ENCODE data around the gene CACNA1A.

CACNA1A gene

DNA sequence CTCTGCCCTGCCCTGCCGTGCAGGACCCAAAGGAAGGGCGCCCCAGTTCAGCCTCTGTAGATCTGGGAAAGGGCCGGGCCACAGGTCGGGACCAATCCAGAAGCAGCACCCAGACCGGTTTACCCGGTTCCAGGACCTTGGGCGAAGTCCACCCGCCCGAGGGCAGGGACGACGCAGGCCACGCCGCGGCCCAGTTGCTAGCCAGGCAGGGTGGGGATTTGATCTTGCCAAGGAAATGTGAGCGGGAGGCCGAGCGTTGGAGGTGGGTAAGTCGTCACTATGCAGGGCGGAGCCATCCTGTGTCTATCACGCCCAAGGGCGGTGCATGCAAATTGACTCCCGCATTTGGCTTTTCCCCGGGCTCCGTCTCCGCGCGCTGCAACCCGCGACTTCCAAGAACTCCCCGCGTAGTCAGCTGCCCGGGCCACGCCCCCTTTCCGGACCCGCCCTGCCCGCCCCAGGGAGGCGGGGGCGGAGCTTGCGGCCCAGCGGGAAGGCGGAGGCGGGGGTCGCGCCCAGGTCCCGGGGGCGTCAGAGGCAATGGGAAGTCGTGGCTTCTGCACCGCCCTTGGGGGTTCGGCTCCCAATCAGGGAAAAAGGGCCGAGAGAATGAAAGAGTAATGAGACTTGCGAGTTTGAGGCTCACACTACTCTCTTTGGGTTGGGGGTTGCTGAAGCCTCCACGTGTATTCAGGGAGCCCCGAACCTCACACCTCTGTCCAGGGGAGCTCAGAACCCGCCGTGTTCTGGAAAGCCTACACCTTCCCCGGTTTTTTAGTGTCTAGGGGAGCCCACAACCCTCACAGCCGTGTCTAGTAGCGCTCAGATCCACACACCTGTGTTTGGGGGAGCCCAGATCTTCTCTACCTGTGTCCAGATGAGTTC lies 343.3 kb downstream of the CACNA1A start:
- Histone ChIP-seq H3K36me3 (ENCODE audit: control insufficient read depth in 1 of 2, insufficient read depth in 2 of 2, low read length in 2 of 2) (no peaks in the 10 kb centered on the region), H3K9ac (ENCODE audit: low read depth in 1 of 2, low read length in 2 of 2) (peak overlapping the region; percentile 70 to 87), H3K4me1 (ENCODE audit: control insufficient read depth in 1 of 2, insufficient read depth in 2 of 2, low read length in 2 of 2) (peaks cover 33 to 42% of the 10 kb centered on the region in 2 donors), H3K4me3 (ENCODE audit: low read depth in 1 of 2, low read length in 2 of 2) (peak overlapping the region; percentile 56 to 65), H3K27ac (ENCODE audit: low read depth, low read length) (peak overlapping the region; percentile 96), H3K9me3 (ENCODE audit: control insufficient read depth in 1 of 2, low read length in 2 of 2) (no peaks in the 10 kb centered on the region), H3K27me3 (ENCODE audit: control insufficient read depth in 1 of 2, insufficient read depth in 2 of 2, low read length in 2 of 2) (no peaks in the 10 kb centered on the region)

DNA sequence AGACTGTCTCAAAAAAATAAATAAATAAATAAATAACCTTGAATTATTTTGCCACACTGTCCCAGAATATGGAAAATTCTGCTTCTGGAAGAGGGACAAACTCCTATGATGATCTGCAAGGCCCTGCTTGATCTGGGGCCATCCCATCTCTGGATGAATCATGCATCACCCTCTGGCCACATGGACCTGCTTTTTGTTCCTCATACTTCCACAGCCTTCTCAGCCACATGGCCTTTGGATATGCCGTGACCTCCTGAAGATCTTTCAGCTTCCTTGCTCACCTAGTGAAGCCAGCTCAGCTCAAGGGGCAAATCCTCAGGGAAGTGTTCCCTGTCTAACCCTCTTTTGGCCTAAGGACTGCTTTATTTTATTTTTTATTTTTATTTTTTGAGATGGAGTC lies 345.7 kb downstream of the CACNA1A start:
- Histone ChIP-seq H3K9me3 (ENCODE audit: control insufficient read depth in 1 of 2, low read length in 2 of 2) (no peaks in the 10 kb centered on the region), H3K9ac (ENCODE audit: low read depth in 1 of 2, low read length in 2 of 2) (no peak overlapping the region), H3K27me3 (ENCODE audit: control insufficient read depth in 1 of 2, insufficient read depth in 2 of 2, low read length in 2 of 2) (no peaks in the 10 kb centered on the region), H3K4me3 (ENCODE audit: low read depth in 1 of 2, low read length in 2 of 2) (no peak overlapping the region), H3K27ac (ENCODE audit: low read depth, low read length) (no peak overlapping the region), H3K36me3 (ENCODE audit: control insufficient read depth in 1 of 2, insufficient read depth in 2 of 2, low read length in 2 of 2) (no peaks in the 10 kb centered on the region), H3K4me1 (ENCODE audit: control insufficient read depth in 1 of 2, insufficient read depth in 2 of 2, low read length in 2 of 2) (peaks cover 31 to 44% of the 10 kb centered on the region in 2 donors)

- Histone ChIP-seq H3K36me3 (ENCODE audit: control insufficient read depth in 1 of 2, insufficient read depth in 2 of 2, low read length in 2 of 2) (no peaks in the 10 kb centered on the region), H3K4me3 (ENCODE audit: low read depth in 1 of 2, low read length in 2 of 2) (no peak overlapping the region), H3K27me3 (ENCODE audit: control insufficient read depth in 1 of 2, insufficient read depth in 2 of 2, low read length in 2 of 2) (no peaks in the 10 kb centered on the region), H3K9me3 (ENCODE audit: control insufficient read depth in 1 of 2, low read length in 2 of 2) (no peaks in the 10 kb centered on the region), H3K27ac (ENCODE audit: low read depth, low read length) (no peak overlapping the region), H3K4me1 (ENCODE audit: control insufficient read depth in 1 of 2, insufficient read depth in 2 of 2, low read length in 2 of 2) (peaks cover 25 to 42% of the 10 kb centered on the region in 2 donors), H3K9ac (ENCODE audit: low read depth in 1 of 2, low read length in 2 of 2) (no peak overlapping the region)
These were observed 346.6 kb downstream of the CACNA1A start for GRCh38 chr19:13159713-13160112.

Data from duodenal mucosa (tissue), 2 donors.